Stomach (tissue), 4 donors: ENCODE results near the gene RAD54L.
"Not testable (repeated sequence)": the region's sequence is repeated elsewhere in the genome, so short reads cannot be mapped to it uniquely, and the experiment has no call there.

Source experiments
- EP300 ChIP-seq: sonication (generic); formaldehyde crosslinking; IDR thresholded peaks from one replicate; pipeline ENCODE4 v1.6.1; 2017; ENCODE audit warnings: antibody characterized with exemption
- POLR2A ChIP-seq, 4 donors: fragments of 450-650 bp; IDR thresholded peaks; one replicate each; pipeline ENCODE4 v1.6.1; 2016; ENCODE audit warnings: antibody characterized with exemption in 4 of 4, control low read depth in 2 of 4, mild to moderate bottlenecking in 1 of 4, moderate library complexity in 1 of 4
- POLR2AphosphoS5 ChIP-seq, 3 donors: sonication (generic); formaldehyde crosslinking; IDR thresholded peaks; one replicate each; pipeline ENCODE4 v1.6.1; 2016; ENCODE audit warnings: antibody characterized with exemption in 3 of 3
- TF ChIP-seq, protein P1 (sequence below), 7 experiments: fragments of 450-650 bp in 4 of 7; fragments of 200-600 bp in 3 of 7; sonication (generic) in 3 of 7; IDR thresholded peaks; one replicate each; pipeline ENCODE4 v1.5.1; 2016 to 2019; ENCODE audit warnings: antibody characterized with exemption in 7 of 7, control low read depth in 2 of 7, mild to moderate bottlenecking in 1 of 7

- TF ChIP-seq, protein P1, sequence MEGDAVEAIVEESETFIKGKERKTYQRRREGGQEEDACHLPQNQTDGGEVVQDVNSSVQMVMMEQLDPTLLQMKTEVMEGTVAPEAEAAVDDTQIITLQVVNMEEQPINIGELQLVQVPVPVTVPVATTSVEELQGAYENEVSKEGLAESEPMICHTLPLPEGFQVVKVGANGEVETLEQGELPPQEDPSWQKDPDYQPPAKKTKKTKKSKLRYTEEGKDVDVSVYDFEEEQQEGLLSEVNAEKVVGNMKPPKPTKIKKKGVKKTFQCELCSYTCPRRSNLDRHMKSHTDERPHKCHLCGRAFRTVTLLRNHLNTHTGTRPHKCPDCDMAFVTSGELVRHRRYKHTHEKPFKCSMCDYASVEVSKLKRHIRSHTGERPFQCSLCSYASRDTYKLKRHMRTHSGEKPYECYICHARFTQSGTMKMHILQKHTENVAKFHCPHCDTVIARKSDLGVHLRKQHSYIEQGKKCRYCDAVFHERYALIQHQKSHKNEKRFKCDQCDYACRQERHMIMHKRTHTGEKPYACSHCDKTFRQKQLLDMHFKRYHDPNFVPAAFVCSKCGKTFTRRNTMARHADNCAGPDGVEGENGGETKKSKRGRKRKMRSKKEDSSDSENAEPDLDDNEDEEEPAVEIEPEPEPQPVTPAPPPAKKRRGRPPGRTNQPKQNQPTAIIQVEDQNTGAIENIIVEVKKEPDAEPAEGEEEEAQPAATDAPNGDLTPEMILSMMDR (IDR thresholded peaks at IDR 0.05): not testable (repeated sequence)
- TF ChIP-seq POLR2AphosphoS5 (IDR thresholded peaks at IDR 0.05); POLR2A (IDR thresholded peaks at IDR 0.05); EP300: not testable (repeated sequence)
These were observed 5.8 kb upstream of the RAD54L start for GRCh38 chr1:46241733-46242132.
